IPS-18c (cell line): ENCODE measurements around the gene PRKAG2.
"Not testable (repeated sequence)": the region's sequence is repeated elsewhere in the genome, so short reads cannot be mapped to it uniquely, and the experiment has no call there.

Experiments used
- H3K4me3 ChIP-seq: 2 replicates; pipeline ENCODE4 v1.7.0; 2013; ENCODE audit warnings: low read depth, mild to moderate bottlenecking, low read length, moderate library complexity; ENCODE audit not compliant: insufficient read depth
- H3K9me3 ChIP-seq: one replicate; pipeline ENCODE4 v1.6.1; 2013; ENCODE audit warnings: mild to moderate bottlenecking, low read length, moderate library complexity; ENCODE audit not compliant: control insufficient read depth, insufficient read depth

Gene PRKAG2

DNA sequence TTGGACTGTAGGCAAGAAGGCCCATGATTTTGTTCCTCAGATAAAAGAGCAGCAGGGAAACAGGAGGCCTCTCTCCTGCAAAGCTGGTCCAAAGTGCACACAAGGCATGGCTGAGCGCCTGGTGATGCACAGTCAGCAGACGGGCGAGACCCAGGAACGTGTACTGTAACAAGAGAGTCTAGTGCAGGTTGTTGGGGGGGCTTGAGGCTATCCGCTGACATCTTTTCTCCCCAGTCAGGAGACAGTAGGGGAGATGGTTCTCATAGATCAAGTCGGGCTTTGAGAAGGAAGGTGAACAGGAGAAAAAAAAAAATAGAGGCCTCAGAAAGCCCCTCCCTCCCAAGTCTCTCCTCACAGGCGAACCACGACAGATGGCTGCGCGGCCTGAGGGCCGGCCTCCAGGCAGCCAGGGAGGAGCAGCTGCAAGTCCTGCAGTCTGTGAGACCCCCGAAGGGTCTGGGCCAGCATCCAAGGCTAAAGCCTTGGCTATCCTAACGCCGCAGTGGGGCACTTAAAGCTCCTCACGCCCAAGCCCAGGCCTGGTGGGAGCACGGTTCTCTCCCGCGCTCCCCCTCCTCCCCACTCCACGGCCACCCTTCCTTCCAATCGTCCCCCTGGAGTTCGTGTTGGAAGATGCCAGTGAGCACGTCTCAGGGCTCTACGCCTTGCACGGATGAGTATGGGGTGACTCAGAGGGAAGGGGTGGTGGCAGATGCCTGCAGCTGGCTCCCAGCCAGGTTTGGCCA lies 68.3 kb downstream of the PRKAG2 start:
- Histone ChIP-seq H3K9me3 (no peaks in the 10 kb centered on the region), H3K4me3 (no peak overlapping the region)

DNA sequence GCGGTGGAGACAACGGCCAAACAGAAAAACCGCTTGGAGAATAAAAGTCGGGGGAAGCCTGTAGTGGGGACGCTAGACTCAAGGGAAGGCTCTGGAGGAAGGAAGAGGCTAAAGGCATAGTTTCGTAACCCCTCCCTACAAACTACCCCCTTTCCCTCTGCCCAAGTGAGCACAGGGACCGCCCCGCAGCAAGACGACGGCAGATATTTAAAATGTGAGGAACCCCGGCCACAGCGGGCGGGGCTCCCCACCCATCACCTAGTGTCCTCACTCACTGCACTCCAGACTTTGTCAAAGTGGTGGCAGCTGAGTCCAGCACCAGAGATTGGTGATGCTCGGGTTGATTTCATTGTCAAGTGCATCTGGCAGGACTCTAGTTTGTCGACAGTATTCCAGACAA lies 69.1 kb downstream of the PRKAG2 start:
- Histone ChIP-seq H3K9me3 (no peaks in the 10 kb centered on the region), H3K4me3 (no peak overlapping the region)

DNA sequence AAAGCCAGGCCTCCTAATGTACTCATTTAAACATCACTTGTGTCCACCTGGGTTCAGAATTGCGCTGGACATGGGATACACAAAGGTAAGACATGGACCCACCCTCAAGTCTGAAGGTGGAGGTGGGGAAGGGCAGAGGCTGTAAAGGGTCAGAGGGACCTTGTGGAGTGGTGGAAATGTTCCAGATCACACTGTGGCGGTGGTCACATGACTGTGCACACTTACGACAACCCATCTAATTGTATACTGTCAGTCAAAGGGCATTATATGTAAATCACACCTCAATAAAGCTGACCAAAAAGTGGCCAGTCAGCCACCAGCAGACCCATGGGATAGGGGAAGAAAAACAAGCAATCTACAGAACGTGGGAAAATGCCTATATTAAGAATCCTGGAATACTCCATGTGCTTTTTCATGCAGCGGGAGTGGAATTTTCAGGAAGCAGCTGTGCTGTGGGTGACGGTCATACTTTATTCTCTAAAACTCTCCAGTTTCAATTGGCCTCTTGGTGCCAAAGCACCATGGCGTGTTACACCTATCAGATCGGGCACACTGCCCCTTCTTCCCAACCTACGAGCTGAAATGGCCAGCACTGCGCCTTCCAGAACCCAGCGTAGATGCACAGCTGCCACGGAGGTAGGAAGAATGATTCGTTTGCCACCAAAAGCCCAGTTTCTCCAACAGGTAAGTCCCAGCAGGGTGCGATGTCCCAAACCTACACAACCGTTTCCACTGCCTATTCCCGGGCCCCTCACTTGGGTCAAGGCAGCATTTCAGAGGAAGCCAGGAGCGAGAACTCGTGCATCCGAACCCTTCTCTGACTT lies 69.8 kb downstream of the PRKAG2 start:
- Histone ChIP-seq H3K4me3 (no peak overlapping the region), H3K9me3 (no peaks in the 10 kb centered on the region)

DNA sequence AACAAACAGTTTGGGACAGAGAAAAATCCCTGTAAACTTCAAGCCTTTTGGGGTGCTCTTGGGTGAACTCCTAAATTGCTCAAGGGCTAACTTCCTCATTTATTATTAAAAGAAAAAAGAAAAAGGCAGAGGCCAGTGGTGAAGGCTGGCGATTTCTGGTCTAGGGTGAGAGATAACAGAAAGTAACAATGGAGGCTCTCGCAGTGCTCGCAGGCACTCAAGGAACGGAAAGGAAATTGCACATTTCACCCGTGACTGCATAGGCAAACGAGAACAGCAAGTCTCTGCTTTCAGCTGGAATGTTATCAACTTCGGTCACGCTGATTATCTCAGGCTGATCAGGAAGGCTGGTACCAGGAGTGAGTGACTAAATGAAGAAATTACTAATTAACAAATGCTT lies 70.7 kb downstream of the PRKAG2 start:
- H3K4me3 ChIP-seq, result no peak overlapping the region
- no peaks in the 10 kb centered on the region for H3K9me3 ChIP-seq

DNA sequence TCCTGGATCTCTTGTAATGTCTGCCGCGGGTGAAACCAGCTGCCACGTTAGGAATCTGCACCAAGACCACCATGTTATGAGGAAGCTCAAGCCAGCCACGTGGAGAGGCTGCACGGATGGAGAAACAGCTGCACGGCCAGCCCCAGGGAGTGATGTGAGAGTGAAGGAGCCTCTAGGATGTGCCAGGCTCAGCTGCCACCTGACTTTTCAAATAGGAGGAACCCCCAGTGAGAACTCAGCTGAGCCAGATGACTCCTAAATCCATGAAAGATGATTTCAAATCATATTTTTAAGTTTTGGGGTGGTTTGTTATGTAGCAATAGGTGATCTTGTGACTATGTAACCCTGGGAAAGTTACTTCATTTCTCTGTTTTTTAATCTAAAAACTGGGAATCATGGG lies 71.7 kb downstream of the PRKAG2 start:
- Histone ChIP-seq H3K4me3 (no peak overlapping the region), H3K9me3 (no peaks in the 10 kb centered on the region)

DNA sequence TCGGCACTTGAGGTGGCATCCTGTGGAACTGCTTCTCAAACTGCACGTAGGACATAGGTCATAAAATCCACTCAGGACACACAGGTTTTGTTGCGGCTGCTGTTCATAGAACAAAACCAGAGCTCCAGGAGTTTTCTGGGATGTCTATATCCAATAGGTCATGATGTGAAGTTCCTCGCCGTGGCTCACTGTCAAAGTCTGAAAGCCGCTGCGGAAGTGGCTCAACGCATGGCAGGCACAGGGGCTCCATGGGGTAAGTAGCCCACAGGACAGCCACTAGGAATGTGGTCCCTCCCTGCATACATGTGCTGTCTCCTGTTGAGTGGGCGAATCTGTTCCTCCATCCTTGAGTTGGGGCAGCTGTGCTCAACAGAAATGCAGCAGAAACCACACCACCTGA lies 72.2 kb downstream of the PRKAG2 start:
- no peaks in the 10 kb centered on the region for H3K9me3 ChIP-seq
- no peak overlapping the region for H3K4me3 ChIP-seq

DNA sequence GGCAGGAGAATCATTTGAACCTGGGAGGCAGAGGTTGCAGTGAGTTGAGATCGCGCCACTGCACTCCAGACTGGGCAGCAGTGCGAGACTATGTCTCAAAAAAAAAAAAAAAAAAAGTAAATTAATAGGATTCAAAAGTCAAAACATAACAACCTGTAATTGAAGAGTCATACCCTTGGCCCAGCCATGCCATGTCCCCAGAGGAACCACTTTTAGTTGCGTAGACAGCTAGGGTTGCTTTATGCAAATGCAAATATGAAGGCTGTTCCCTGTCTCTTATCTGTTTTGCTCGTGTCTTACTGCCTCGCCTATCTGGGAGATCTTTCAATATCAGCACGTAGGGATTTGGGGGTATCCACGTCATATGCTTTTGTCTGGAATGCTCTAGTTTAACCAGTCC lies 73.1 kb downstream of the PRKAG2 start:
- H3K9me3 ChIP-seq, result no peaks in the 10 kb centered on the region
- no peak overlapping the region for H3K4me3 ChIP-seq

DNA sequence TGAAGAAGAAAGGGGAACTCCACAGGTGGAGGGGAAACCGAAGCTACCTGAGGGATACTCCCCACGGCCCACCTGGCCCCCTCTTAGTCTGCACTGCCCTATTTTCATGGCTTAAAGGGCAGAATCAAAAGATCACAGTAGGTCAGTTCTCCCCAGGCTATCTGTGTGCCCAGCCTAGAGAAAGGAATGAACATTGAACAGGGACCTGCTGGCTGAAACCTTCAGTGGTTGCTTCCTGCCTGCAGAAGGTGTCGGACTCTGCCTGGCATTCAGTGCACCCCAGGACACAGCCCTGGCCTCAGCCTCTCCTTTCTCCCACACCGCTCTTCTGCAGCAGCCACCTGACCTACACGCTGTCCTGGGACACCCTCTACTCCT lies 74.5 kb downstream of the PRKAG2 start:
- no peaks in the 10 kb centered on the region for H3K9me3 ChIP-seq

DNA sequence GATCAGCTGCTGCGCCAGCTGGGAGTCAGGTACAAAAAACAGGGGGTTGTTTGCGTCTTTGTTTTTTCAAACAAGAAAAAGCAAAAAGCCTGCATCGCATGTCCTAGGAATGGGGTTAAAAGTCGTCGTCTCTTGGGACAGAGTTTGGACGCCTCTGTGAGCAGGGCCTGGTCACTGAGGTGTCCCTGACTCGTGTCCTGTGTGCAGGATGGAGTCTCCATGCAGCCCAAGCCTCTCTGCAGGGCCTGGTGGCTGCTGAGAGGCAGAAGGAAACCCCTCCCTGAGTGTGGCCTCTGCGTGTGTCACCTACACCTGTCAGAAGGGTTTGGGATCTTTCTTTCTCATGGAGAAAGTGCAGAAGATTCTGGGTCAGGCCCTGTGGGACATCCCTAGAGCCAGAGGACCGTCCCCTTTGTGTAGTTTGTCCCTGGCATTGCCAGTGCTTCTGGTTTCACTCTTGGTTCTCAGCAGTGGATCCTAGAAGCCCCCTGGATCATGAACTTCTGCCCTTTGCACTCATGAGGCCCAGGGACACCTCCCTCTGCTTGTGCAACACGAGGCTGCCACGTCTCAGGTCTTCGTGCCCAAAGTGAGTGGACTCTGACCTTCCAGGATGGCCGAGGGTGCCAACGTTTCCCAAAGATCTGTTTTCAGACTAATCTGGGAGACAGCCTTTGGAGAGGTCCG lies 75.0 kb downstream of the PRKAG2 start:
- no peaks in the 10 kb centered on the region for H3K9me3 ChIP-seq
- H3K4me3 ChIP-seq, result no peak overlapping the region

More for the DNA sequence above, 74.5 kb downstream of the PRKAG2 start:
- H3K4me3 ChIP-seq, result no peak overlapping the region

DNA sequence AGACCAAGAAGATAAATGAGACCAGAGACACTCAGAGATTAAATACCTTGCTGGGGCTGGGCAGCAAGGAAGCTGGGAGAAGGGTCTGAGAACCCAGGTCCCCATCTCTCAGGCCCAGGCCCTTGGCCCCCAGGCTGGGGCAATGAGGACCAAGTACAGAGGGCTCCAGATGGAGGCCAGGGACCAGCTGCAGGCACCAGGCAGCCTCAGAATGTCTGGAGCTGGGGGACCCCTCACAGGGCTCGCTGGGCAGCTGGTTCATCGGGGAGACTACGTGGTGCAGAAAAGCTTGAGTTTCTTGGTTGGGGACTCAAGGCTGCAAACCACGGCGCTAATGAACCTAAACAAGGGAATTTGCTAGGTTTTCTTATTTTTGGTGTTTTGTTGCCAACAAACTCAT lies 75.6 kb downstream of the PRKAG2 start:
- H3K9me3 ChIP-seq, result no peaks in the 10 kb centered on the region
- no peak overlapping the region for H3K4me3 ChIP-seq

DNA sequence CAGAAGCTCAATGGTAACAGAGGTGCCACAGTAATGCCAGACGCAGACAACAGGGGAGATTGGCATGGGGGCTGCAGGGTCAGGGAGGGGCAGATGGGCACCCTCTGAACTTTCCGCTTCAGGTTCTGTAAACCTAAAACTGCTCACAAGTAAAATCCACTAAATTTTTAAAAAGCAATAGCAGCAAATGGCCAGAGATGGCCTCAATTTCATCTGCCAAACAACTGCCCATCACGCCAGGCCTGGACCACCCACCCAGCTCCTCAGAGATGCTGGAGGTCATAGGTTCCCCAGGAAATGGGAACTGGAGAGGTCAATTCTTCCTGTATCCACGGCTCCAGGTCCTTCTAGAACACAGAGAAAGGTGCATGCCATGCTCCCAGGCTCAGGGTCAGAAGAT lies 76.1 kb downstream of the PRKAG2 start:
- no peaks in the 10 kb centered on the region for H3K9me3 ChIP-seq
- no peak overlapping the region for H3K4me3 ChIP-seq

DNA sequence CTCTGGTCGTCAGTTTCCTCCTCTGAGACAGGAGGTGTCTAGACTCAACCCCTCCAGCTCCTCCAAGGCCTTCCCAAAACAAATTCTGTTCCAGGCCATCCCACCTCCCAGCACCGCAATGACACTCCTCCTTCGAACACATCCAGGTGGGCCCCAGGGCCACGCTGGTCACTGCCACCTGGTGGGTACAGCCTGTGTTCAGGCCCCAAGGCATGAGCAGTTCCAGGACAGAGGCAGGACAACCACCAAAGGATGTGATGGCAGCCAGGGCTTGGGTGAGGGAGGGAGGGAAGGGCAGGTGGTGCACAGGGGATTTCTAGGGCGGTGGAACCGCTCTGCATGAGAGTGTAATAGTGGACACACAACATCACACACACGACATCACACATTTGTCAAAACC lies 76.5 kb downstream of the PRKAG2 start:
- Histone ChIP-seq H3K4me3 (no peak overlapping the region), H3K9me3 (no peaks in the 10 kb centered on the region)

DNA sequence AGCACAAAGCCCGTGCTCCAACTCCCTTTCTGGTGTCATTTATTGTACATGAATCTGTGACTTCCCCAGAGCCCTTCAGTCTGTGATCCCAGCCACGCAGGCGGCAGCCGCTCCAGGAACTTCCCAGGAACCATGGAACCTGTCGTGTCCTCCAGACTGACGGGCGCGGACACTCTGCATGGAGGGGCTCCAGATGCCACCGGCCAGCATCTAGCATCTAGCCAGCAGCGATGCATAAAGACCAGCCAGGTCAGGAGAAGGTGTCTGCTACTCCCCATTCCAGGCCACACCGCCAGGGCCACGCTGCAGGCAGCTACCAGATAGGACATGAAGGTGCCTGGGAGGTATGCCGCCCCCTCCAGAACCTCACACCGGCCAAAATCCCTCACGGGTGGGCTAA lies 77.4 kb downstream of the PRKAG2 start:
- Histone ChIP-seq H3K9me3 (no peaks in the 10 kb centered on the region), H3K4me3 (no peak overlapping the region)

DNA sequence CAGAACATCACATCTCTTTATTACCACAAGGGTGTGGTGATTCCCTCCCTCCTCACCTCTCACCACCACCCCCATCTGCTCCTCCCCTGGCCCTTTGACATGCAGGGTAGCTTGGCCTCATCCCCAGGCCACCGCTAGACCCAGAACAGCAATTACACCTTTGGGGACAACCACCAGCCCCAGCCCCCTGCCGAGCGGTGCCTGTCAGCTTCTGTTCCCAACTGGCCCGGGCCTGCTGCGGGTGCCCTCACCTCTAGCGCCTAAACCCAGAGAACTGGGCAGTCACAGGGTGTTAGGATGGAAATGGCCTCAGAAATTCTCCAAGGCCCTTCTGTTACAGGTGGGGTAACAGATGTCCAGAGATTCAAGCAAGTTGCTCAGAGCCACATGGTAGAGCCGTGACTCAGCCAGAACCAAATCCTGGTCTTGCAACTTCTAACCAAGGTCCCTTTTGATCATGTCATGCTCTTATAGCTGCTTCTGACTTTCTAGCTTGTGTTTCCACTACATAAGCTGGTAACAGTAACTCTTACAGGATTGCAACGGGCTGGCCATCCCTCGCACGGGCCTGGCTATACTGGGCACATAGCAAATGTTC lies 78.0 kb downstream of the PRKAG2 start:
- no peaks in the 10 kb centered on the region for H3K9me3 ChIP-seq
- no peak overlapping the region for H3K4me3 ChIP-seq

DNA sequence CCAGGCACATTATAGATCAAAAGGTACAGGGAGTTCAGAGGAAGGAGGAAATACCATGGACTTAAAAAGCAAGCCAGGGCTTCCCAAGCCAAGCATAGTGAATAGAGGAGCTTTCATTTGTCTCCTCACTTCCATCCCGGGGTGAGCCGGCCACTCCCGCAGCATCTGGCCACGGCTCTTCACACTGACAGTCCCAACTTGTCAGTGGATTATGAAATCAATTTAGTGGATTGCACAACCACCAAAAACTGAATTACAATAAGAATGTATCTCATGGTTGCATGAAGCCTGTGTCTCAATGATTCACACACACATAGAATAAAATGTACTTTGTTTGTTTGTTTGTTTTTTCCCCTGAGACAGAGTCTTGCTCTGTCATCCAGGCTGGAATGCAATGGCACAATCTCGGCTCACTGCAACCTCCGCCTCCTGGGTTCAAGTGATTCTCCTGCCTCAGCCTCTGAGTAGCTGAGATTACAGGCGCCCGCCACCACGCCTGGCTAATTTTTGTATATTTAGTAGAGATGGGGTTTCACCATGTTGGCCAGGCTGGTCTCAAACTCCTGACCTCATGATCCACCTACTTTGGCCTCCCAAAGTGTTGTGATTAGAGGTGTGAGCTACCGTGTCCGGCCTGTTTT lies 79.1 kb downstream of the PRKAG2 start:
- H3K9me3 ChIP-seq, H3K4me3 ChIP-seq: not testable (repeated sequence)

DNA sequence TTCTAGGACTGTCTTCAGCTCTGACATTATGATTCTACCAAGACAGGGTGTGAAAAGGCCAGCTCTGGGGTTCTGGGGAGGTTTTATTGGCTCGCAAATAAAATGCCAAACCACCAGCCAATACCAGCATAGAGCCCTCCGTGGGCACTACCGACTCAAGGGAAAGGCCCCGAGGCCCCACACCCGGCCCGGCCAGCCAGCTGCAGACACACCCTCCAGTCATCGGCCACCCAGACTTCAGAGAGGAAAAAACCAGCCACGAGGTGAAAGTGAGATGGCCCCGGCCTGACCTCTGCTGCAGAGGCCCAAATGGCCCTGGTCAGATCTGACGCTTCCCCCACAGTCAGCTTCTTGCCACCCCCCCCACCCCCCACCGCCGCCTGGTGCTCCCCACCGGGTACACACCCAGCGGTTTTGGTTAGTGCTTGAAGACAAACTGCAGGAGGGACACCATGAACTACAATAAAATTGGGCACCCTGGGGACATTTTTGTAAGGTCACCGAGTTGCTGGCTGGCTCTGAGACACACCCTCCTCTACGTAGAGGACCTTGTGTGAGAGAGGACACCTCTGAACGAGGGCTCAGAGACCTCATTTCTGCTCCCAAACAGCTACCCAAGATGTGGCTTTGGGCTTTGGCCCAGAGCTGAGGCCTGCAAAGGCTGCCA lies 79.9 kb downstream of the PRKAG2 start:
- Histone ChIP-seq H3K9me3 (no peaks in the 10 kb centered on the region), H3K4me3 (no peak overlapping the region)
